Ovary (tissue), 3 donors: ENCODE data around the gene ITIH1.

Experiments
- EP300 ChIP-seq: sonication (generic); formaldehyde crosslinking; IDR thresholded peaks from one replicate; pipeline ENCODE4 v1.6.1; 2017; ENCODE audit warnings: antibody characterized with exemption
- POLR2A ChIP-seq: fragments of 450-650 bp; IDR thresholded peaks from one replicate; pipeline ENCODE4 v1.6.1; 2017; ENCODE audit warnings: antibody characterized with exemption, mild to moderate bottlenecking, moderate library complexity
- TF ChIP-seq, protein P1 (sequence below), 3 donors: fragments of 450-650 bp in 2 of 3; fragments of 200-600 bp in 1 of 3; IDR thresholded peaks; one replicate each; pipeline versions ENCODE4 v1.5.1 to v1.8.0; 2016 to 2022; ENCODE audit warnings: antibody characterized with exemption in 3 of 3, mild to moderate bottlenecking in 1 of 3
- donor health status: DM: no; HTN: no; CAD: no.

DNA sequence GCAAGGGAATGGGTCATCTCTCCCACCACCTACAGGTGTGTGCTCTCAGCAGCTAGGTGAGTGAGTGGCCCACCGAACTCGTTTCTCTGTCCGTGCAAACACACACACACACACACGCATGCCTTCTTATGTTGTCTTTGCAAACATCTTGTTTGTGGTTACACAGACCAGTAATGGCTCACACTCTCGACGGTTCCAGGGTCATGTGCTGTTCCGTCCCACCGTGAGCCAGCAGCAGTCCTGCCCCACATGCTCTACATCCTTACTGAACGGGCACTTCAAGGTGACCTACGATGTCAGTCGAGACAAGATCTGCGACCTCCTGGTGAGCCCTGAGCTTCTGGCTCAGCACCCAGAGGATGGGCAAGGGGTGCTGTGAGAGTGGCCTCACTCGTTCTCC is 4.3 kb downstream of the ITIH1 start:
- TF ChIP-seq, protein P1, sequence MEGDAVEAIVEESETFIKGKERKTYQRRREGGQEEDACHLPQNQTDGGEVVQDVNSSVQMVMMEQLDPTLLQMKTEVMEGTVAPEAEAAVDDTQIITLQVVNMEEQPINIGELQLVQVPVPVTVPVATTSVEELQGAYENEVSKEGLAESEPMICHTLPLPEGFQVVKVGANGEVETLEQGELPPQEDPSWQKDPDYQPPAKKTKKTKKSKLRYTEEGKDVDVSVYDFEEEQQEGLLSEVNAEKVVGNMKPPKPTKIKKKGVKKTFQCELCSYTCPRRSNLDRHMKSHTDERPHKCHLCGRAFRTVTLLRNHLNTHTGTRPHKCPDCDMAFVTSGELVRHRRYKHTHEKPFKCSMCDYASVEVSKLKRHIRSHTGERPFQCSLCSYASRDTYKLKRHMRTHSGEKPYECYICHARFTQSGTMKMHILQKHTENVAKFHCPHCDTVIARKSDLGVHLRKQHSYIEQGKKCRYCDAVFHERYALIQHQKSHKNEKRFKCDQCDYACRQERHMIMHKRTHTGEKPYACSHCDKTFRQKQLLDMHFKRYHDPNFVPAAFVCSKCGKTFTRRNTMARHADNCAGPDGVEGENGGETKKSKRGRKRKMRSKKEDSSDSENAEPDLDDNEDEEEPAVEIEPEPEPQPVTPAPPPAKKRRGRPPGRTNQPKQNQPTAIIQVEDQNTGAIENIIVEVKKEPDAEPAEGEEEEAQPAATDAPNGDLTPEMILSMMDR (IDR thresholded peaks at IDR 0.05), result no peak
- TF ChIP-seq POLR2A (no peak), EP300 (no peak)
